B cell (primary cell): ENCODE results near the gene ZNF749.
"Not testable (repeated sequence)": the region's sequence is repeated elsewhere in the genome, so short reads cannot be mapped to it uniquely, and the experiment has no call there.

Experiments
- CTCF ChIP-seq: fragments of 200-600 bp; IDR thresholded peaks from one replicate; pipeline ENCODE4 v1.8.0; 2022; ENCODE audit warnings: antibody characterized with exemption, mild to moderate bottlenecking
- EZH2 ChIP-seq: IDR thresholded peaks from 2 replicates; pipeline ENCODE4 v1.6.1; 2012; ENCODE audit warnings: borderline replicate concordance, low read depth, mild to moderate bottlenecking, moderate library complexity, low read length; ENCODE audit not compliant: insufficient read depth, poor library complexity, severe bottlenecking

- TF ChIP-seq CTCF, EZH2: not testable (repeated sequence)
These were observed 53.1 kb downstream of the ZNF749 start for GRCh38 chr19:57488299-57488644.
